SU-DHL-6 (cell line): Measurements from ENCODE around the gene ATP8A2.
"Not testable (repeated sequence)": the region's sequence is repeated elsewhere in the genome, so short reads cannot be mapped to it uniquely, and the experiment has no call there.

Source experiments
- H2AFZ ChIP-seq: fragments of 200-600 bp; sonication (generic); 2 replicates; pipeline ENCODE4 v1.6.1; 2014; ENCODE audit warnings: low read depth, mild to moderate bottlenecking, moderate library complexity, mixed read lengths, antibody characterized with exemption, low read length; ENCODE audit not compliant: severe bottlenecking
- H3F3A ChIP-seq: fragments of 200-600 bp; shearing (Covaris generic); 2 replicates; pipeline ENCODE4 v1.6.0; 2016; ENCODE audit warnings: antibody characterized with exemption, mild to moderate bottlenecking; ENCODE audit not compliant: insufficient read depth
- H3K27ac ChIP-seq: fragments of 200-600 bp; sonication (generic); 2 replicates; pipeline ENCODE4 v1.5.1; 2016; ENCODE audit warnings: low read depth, mild to moderate bottlenecking, low read length, moderate library complexity, mixed read lengths
- H3K27me3 ChIP-seq: fragments of 200-600 bp; sonication (generic), shearing (Covaris generic); 2 replicates; pipeline ENCODE4 v1.6.0; 2014; ENCODE audit warnings: mild to moderate bottlenecking, low read length
- H3K36me3 ChIP-seq: fragments of 200-600 bp; sonication (generic); 2 replicates; pipeline ENCODE4 v1.6.1; 2014; ENCODE audit warnings: mild to moderate bottlenecking, low read length, mixed read lengths
- H3K4me2 ChIP-seq: fragments of 300-600, 200-600 bp; shearing (Covaris generic), sonication (generic); 2 replicates; pipeline ENCODE4 v1.6.0; 2014; ENCODE audit warnings: low read length, low read depth, mild to moderate bottlenecking; ENCODE audit not compliant: poor library complexity, severe bottlenecking
- H3K4me3 ChIP-seq: fragments of 200-600 bp; sonication (generic); 2 replicates; pipeline ENCODE4 v1.5.1; 2014; ENCODE audit warnings: antibody characterized with exemption, low read length, mild to moderate bottlenecking, mixed read lengths; ENCODE audit not compliant: insufficient read depth, poor library complexity, severe bottlenecking
- H3K79me2 ChIP-seq: fragments of 200-600 bp; sonication (generic); 2 replicates; pipeline ENCODE4 v1.6.1; 2014; ENCODE audit warnings: mild to moderate bottlenecking, low read length, moderate library complexity; ENCODE audit not compliant: insufficient read depth
- H3K9ac ChIP-seq: fragments of 200-600 bp; sonication (generic); 2 replicates; pipeline ENCODE4 v1.7.0; 2014; ENCODE audit warnings: mild to moderate bottlenecking, low read length
- H3K9me2 ChIP-seq: fragments of 200-600 bp; sonication (generic); replicated peaks from 2 replicates; pipeline ENCODE4 v1.6.1; 2014; ENCODE audit warnings: low read length; ENCODE audit not compliant: insufficient read depth
- H3K9me3 ChIP-seq: fragments of 200-600 bp; sonication (generic); 2 replicates; pipeline ENCODE4 v1.6.1; 2014; ENCODE audit warnings: low read length, mixed read lengths; ENCODE audit not compliant: insufficient read depth
- H4K20me1 ChIP-seq: fragments of 200-600 bp; sonication (generic); 2 replicates; pipeline ENCODE4 v1.6.1; 2014; ENCODE audit warnings: low read depth, mild to moderate bottlenecking, antibody characterized with exemption, low read length, moderate library complexity, mixed read lengths
- EZH2phosphoT487 ChIP-seq: fragments of 200-600 bp; sonication (generic), shearing (Covaris generic); conservative IDR thresholded peaks from 2 replicates; pipeline ENCODE4 v1.6.1; 2018; ENCODE audit warnings: mild to moderate bottlenecking, antibody characterized with exemption, low read length, moderate library complexity, mixed read lengths
- TF ChIP-seq, protein P1 (sequence below): fragments of 200-600 bp; sonication (generic); IDR thresholded peaks from one replicate; pipeline ENCODE4 v1.5.1; 2017; ENCODE audit warnings: antibody characterized with exemption, mild to moderate bottlenecking, low read length, moderate library complexity; ENCODE audit not compliant: insufficient read depth, poor library complexity, severe bottlenecking

The ATP8A2 gene

DNA sequence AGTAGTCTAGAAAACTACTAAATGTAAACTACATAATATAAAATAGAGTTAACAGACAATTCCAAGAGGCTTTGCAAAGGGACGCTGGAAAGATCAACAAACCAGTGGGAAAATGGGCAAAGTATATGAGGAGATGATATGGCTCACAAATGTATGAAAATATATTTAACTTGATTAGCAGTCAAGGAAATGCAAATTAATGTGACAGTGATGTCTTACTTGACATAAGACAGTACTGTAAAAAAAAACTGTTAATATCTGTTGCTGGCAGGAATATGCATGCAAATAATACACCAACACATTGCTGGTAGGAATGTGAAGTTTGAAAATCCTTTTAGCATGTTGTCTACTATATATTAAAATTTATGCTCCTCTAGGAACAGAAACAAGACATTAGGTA, 136.1 kb downstream of the ATP8A2 start:
- H3F3A ChIP-seq, result no peaks in the 10 kb centered on the region
- H3K4me3 ChIP-seq, result no peak overlapping the region
- no peak overlapping the region for H3K9ac ChIP-seq
- H3K4me2 ChIP-seq, result no peak overlapping the region
- H3K27ac ChIP-seq, result no peak overlapping the region
- H3K27me3 ChIP-seq, result no peaks in the 10 kb centered on the region
- H3K36me3 ChIP-seq, result no peaks in the 10 kb centered on the region
- peaks cover 3% of the 10 kb centered on the region; the same call in 1 of the 2 replicates for H3K9me3 ChIP-seq
- no peaks in the 10 kb centered on the region for H3K9me2 ChIP-seq
- no peaks in the 10 kb centered on the region for H3K79me2 ChIP-seq
- TF ChIP-seq EZH2phosphoT487, result no peak
- TF ChIP-seq, protein P1, sequence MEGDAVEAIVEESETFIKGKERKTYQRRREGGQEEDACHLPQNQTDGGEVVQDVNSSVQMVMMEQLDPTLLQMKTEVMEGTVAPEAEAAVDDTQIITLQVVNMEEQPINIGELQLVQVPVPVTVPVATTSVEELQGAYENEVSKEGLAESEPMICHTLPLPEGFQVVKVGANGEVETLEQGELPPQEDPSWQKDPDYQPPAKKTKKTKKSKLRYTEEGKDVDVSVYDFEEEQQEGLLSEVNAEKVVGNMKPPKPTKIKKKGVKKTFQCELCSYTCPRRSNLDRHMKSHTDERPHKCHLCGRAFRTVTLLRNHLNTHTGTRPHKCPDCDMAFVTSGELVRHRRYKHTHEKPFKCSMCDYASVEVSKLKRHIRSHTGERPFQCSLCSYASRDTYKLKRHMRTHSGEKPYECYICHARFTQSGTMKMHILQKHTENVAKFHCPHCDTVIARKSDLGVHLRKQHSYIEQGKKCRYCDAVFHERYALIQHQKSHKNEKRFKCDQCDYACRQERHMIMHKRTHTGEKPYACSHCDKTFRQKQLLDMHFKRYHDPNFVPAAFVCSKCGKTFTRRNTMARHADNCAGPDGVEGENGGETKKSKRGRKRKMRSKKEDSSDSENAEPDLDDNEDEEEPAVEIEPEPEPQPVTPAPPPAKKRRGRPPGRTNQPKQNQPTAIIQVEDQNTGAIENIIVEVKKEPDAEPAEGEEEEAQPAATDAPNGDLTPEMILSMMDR, result no peak
- no peak overlapping the region for H2AFZ ChIP-seq
- no peaks in the 10 kb centered on the region for H4K20me1 ChIP-seq

DNA sequence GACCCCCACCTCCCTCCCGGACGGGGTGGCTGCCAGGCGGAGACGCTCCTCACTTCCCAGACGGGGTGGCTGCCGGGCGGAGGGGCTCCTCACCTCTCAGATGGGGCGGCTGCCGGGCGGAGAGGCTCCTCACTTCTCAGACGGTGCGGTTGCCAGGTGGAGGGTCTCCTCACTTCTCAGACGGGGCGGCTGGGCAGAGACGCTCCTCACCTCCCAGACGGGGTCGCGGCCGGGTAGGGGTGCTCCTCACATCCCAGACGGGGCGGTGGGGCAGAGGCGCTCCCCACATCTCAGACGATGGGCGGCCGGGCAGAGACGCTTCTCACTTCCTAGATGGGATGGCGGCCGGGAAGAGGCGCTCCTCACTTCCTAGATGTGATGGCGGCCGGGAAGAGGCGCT, 141.3 kb downstream of the ATP8A2 start:
- H3K9ac ChIP-seq, H3K79me2 ChIP-seq, H3K27me3 ChIP-seq, H3F3A ChIP-seq, H3K4me3 ChIP-seq, H3K36me3 ChIP-seq, H3K27ac ChIP-seq, H3K9me2 ChIP-seq, H4K20me1 ChIP-seq, H3K9me3 ChIP-seq, H2AFZ ChIP-seq, H3K4me2 ChIP-seq: not testable (repeated sequence)

DNA sequence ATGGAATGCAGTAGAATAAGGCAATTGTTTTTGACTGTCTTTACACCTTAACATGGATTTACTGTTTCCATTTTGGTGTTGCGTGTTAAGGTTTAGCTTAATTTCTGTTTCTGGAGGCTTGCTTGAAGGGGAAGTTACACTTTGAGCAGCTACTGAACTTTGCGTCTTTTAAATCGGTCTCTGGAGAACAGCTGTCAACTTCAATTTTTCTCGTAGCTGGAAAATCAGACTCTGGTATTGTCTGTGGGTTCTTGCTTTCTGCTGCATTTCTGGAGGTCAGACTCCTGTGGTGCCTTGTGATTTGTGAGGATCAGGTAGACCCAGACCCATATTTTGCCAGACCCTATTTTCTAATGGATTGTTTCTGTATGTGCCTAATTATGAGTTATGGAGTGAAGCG, 146.7 kb downstream of the ATP8A2 start:
- H3K27me3 ChIP-seq, result no peaks in the 10 kb centered on the region
- no peak overlapping the region for H3K4me3 ChIP-seq
- H2AFZ ChIP-seq, result no peak overlapping the region
- no peaks in the 10 kb centered on the region for H4K20me1 ChIP-seq
- no peaks in the 10 kb centered on the region for H3K9me2 ChIP-seq
- H3K36me3 ChIP-seq, result no peaks in the 10 kb centered on the region
- H3K27ac ChIP-seq, result no peak overlapping the region
- no peaks in the 10 kb centered on the region for H3K9me3 ChIP-seq
- no peaks in the 10 kb centered on the region for H3K79me2 ChIP-seq
- no peak overlapping the region for H3K4me2 ChIP-seq
- H3F3A ChIP-seq, result no peaks in the 10 kb centered on the region
- H3K9ac ChIP-seq, result no peak overlapping the region
- no peak for TF ChIP-seq EZH2phosphoT487
- TF ChIP-seq, protein P1, result no peak

DNA sequence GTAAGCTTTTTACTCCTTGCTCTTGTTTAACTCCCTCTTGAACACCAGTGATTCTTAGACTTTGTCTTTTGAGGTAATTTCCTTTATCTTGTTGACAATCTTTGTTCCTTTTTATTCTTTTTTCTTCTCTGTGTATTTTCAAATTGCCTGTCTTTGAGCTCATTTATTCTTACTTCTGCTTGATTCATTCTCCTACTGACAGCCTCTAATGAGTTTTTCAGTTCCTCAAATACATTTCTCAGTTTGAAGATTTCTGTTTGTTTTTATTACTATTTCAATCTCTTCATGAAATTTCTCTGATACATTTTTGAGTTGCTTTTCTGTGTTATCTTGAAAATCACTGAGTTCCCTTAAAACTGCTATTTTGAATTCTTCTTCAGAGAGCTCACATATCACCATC, 154.1 kb downstream of the ATP8A2 start:
- Histone ChIP-seq H3K36me3 (no peaks in the 10 kb centered on the region), H3K4me3 (no peak overlapping the region), H3K9me2 (no peaks in the 10 kb centered on the region), H3F3A (no peaks in the 10 kb centered on the region), H4K20me1 (no peaks in the 10 kb centered on the region), H3K9me3 (no peaks in the 10 kb centered on the region), H3K4me2 (no peak overlapping the region), H3K27ac (no peak overlapping the region), H3K79me2 (no peaks in the 10 kb centered on the region), H3K9ac (no peak overlapping the region), H2AFZ (no peak overlapping the region), H3K27me3 (no peaks in the 10 kb centered on the region)
- TF ChIP-seq, protein P1, result no peak
- no peak for TF ChIP-seq EZH2phosphoT487
